ENCODE results near the gene SPAG4.

The SPAG4 gene

GRCh38 chr20:35604449-35604747 is 11.2 kb upstream of the SPAG4 start:
- TF ChIP-seq, protein P1, sequence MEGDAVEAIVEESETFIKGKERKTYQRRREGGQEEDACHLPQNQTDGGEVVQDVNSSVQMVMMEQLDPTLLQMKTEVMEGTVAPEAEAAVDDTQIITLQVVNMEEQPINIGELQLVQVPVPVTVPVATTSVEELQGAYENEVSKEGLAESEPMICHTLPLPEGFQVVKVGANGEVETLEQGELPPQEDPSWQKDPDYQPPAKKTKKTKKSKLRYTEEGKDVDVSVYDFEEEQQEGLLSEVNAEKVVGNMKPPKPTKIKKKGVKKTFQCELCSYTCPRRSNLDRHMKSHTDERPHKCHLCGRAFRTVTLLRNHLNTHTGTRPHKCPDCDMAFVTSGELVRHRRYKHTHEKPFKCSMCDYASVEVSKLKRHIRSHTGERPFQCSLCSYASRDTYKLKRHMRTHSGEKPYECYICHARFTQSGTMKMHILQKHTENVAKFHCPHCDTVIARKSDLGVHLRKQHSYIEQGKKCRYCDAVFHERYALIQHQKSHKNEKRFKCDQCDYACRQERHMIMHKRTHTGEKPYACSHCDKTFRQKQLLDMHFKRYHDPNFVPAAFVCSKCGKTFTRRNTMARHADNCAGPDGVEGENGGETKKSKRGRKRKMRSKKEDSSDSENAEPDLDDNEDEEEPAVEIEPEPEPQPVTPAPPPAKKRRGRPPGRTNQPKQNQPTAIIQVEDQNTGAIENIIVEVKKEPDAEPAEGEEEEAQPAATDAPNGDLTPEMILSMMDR (IDR thresholded peaks at IDR 0.05): peak; percentile 45
- no peak for TF ChIP-seq ZFX (IDR thresholded peaks at IDR 0.05; ENCODE audit: borderline replicate concordance)
- H3K27ac ChIP-seq: no peak overlapping the region

GRCh38 chr20:35606127-35606526 is 9.5 kb upstream of the SPAG4 start:
- no peak overlapping the region for H3K27ac ChIP-seq
- TF ChIP-seq, protein P1 (IDR thresholded peaks at IDR 0.05): no peak
- TF ChIP-seq ZFX (IDR thresholded peaks at IDR 0.05; ENCODE audit: borderline replicate concordance): no peak

DNA sequence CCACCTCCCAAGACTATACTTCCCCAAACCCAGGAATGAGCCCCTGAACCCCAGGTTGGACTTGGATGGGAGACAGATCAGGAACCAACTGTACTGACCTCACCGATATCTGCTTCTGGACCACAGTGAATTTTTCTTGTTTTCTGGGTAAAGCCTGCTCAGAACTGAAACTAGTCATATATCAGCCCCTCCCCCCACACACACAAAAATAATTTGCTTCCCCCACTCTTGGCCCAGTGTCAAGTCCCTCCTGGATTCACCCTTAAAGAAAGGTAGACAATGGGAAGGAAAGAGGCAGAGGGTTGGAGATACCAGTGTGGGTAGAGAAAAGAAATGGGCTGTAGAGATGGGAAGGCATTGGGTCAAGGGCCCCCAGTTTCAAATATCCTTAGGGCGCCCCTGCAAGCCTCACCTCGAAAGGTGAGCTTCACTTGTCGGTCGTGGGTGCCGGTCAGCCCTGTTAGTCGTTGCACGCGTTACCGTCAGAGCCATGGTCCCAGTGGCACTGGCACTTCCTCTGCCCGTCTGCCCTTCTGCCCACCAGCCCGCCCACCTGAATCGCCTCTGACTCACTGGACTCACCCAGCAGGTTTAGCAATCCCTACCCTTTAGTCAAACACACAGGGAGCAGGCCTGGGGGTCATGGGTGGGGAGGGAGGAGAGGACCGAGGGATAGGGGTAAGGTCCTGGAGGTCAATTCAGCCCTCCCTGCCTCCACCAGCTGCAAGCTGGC is 8.5 kb upstream of the SPAG4 start:
- TF ChIP-seq, protein P1 (IDR thresholded peaks at IDR 0.05): no peak
- TF ChIP-seq ZFX (IDR thresholded peaks at IDR 0.05; ENCODE audit: borderline replicate concordance): no peak
- H3K27ac ChIP-seq: no peak overlapping the region

DNA sequence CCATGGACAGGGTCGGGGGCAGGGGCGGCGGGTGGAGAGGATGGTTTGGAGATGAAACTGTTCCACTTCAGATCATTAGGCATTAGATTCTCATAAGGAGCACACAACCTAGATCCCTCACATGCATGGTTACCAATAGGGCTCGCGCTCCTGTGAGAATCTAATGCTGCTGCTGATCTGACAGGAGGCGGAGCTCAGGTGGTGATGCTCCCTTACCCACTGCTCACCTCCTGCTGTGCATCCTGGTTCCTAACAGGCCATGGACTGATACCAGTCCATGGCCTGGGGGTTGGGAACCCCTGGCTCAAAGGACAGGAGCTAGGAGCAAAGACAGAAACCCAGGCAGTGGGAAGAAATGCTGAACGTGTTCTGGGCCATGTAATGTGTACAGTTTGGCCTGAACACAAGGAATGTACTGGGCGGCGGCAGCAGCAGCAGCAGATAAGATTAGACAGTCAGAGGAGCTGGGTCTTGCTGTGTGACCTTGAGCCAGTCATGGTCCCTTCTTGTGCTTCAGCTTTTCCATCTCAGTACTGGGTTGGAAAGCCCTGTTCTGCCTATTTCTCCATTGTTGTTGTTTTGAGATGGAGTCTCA is 4.7 kb upstream of the SPAG4 start:
- no peak overlapping the region for H3K27ac ChIP-seq
- no peak for TF ChIP-seq ZFX (IDR thresholded peaks at IDR 0.05; ENCODE audit: borderline replicate concordance)

DNA sequence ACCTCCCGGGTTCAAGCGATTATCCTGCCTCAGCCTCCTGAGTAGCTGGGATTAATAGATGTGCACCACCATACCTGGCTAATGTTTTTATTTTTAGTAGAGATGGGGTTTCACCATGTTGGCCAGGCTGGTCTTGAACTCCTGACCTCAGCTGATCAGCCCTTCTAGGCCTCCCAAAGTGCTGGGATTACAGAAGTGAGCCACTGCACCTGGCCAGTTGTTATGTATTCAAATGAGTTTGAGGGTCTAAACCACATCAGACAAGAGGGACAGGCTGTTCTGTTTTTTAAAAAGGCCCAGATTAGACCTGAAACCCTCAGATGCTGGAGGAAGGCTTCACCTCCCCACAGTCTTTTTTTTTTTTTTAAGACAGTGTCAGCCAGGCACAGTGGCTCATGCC is 4.1 kb upstream of the SPAG4 start:
- TF ChIP-seq, protein P1 (IDR thresholded peaks at IDR 0.05): no peak
- no peak for TF ChIP-seq ZFX (IDR thresholded peaks at IDR 0.05; ENCODE audit: borderline replicate concordance)
- H3K27ac ChIP-seq: no peak overlapping the region

DNA sequence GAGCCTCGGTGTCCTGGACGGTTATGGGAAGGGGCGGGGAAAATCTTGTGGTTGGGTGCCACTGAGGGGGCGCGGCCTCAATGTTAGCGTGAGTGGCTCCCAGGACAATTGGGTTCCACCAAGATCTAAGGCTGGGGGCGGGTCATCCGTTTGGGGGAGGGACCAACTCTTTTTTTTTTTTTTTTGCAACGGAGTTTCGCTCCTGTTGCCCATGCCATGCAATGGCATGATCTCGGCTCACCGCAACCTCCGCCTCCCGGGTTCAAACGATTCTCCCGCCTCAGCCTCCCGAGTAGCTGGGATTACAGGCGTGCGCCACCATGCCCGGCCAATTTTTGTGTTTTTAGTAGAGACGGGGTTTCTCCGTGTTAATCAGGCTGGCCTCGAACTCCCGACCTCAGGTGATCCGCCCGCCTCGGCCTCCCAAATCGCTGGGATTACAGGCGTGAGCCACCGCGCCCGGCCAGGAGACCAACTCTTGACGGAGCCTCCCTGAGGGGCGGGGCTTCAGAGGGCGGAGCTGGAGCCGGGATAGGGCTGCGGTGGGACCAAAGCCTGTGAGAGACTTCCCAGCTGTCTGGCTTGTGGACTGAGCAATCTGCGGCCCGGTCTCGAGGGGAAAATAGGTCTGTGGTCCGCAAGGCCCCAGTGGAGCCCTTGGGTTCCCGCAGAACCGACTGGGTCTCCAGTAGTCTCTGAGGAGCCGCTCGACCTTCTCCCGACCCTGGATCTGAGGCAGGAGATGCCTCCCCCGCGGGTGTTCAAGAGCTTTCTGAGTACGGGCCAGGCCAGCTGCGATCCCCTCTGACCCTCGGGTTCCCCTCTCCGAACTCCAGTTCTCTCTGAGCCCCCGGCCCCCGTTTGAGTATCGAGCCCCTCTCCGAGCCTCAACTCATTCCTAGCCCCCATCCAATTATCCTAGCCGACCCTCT is 1.1 kb downstream of the SPAG4 start:
- no peak for TF ChIP-seq ZFX (IDR thresholded peaks at IDR 0.05; ENCODE audit: borderline replicate concordance)
- TF ChIP-seq, protein P1 (IDR thresholded peaks at IDR 0.05): no peak

DNA sequence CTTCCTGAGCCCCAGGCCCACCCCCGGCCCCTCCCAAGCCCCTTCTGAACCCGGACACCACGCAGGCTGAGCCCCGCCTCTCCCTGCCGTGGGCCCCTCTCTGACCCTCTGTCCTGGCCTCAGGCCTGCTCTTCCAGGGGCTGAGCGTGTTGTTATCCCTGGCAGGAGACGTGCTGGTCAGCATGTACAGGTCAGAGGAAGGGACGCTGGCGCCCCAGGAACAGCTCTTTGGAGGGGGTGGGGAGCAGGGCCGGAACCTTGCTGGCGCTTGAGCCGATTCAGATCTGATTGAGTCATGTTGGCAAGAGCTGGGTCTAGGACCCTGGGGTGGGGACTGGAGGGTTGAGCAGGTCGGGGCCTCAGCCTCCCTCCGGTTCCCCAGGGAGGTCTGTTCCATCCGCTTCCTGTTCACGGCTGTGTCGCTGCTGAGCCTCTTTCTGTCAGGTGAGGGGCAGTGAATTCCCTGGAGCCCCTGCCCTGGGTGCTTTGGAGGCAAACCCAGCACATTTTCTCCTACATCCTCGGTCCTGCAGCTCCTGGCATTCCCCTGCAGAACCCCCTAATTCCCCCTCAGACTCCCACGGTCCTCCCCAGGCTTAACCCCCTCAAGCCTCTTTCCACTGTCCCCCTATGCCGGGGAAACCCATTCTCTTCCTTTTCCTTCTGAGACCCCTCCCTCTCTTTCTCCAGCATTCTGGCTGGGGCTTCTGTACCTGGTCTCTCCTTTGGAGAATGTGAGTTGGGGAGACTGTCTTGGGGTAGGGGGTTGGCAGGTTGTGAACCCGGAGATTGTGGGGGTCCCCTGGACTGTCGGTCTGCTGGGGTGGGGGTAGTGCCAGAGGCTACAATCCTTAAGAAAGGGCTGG is 2.0 kb downstream of the SPAG4 start:
- TF ChIP-seq ZFX (IDR thresholded peaks at IDR 0.05; ENCODE audit: borderline replicate concordance): no peak
- TF ChIP-seq, protein P1 (IDR thresholded peaks at IDR 0.05): peak; percentile 23
- peak overlapping the region; percentile 88 for H3K27ac ChIP-seq

More for the DNA sequence above, 1.1 kb downstream of the SPAG4 start:
- H3K27ac ChIP-seq: peak overlapping the region; percentile 88
